Esophagus mucosa (tissue), 1 donor: ENCODE results near the gene OSBP2. TPM values are rescaled to one million over a fixed set of nuclear protein-coding genes. Genes with fewer than 3 reads are reported as not detected.
A peak's percentile ranks its signal among the peaks of the same experiment; 100 is the strongest.

Experiments used
- ATAC-seq: fragments of 200-7000 bp; cut with Tn5 transposase; one replicate; pipeline ENCODE4 v1.9.1; 2020
- total RNA-seq: library from RNA; stranded (reverse); gene quantifications from one replicate; pipeline ENCODE4 v1.2.4, GENCODE V29; 2023
- donor health status: DM: yes; HTN: yes; CAD: no.

OSBP2 gene
- total RNA-seq, 1 donor from 2014 or later = 3.0 TPM

DNA sequence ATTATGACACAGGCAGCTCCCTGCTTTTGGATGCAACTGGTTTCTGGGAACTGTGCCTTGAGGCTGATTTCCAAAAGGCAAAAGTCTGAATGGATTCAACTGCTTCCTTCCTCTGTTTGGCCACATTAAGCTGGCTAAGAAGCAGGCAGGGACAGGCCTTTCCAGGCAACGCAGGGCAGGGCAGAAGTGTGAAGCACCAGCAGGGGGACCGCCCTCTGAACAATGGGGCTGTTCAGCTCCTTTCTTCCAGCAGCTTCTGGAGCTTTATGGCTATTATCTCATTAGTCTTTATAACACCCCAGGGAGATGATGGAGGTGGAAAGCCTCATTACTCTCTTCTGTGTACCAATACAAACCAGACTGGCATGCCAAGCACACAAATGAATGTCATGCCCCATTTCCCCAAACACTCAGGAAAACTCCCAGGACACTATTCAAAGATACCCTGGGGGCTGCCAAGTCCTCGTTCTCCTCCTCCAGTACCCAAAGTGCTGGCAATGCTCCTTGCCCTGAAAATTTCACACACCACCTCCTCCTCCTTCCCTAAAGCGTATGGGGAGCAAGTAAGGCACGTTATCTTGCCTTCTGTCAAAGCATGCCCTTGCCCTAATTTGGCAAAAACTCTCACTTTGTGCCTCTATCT is 252.6 kb downstream of the OSBP2 start:
- ATAC-seq = peak; percentile 87

- ATAC-seq = no peak
Observed at GRCh38 chr22:30947816-30948454, 253.3 kb downstream of the OSBP2 start.

DNA sequence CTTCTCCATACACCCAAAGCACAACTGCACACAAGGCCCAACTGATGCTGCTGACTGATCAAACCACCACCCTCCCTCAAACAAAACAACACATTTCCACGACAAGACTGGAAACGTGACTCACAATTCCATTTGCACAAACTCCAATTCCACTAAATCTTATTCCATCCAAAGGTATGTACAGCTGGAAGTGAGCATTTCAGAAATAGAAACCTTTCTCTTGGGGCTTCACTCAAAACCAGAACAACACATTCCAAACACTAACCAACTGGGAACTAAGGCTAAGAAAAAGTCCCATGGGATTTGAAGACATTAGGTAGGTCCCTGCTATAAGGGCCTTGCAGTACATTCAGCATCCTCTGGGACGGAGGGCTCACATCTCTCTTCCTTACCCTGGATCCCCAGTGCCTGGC is 254.3 kb downstream of the OSBP2 start:
- ATAC-seq = no peak

DNA sequence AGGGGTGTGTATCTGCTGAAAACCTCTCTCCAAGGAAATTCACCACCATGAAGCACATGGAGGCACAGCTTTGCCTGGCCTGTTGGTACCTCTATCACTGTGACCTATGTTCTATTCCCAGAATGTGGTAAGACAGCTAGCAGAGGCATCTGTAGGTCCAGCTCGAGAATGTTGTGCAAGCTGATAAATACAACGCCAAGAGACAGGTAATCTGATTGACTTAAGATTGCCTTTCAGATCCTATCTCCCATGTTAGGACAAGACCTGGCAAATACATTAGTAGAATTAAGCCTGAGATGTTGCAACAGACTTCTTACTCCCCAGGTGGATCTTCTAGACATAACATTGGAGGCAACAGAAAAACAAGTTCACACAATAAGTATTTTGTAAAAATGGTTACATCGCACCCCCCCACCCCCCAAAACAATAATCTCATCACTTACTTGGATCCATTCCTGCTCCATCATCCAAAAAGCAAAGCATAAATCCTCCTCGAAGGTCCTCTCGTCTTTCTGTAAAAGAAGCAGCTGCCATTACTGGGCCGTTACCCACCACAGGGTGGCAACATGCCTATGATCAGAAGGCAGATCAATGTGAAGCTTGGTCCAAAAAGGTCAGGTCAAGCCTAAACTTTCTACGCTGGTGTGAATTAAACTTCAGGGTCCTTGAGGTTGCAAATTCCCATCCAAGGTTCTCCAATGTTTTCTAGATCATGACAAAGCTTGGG is 255.4 kb downstream of the OSBP2 start:
- no peak for ATAC-seq

GRCh38 chr22:30953206-30953605 is 258.5 kb downstream of the OSBP2 start:
- ATAC-seq = no peak

DNA sequence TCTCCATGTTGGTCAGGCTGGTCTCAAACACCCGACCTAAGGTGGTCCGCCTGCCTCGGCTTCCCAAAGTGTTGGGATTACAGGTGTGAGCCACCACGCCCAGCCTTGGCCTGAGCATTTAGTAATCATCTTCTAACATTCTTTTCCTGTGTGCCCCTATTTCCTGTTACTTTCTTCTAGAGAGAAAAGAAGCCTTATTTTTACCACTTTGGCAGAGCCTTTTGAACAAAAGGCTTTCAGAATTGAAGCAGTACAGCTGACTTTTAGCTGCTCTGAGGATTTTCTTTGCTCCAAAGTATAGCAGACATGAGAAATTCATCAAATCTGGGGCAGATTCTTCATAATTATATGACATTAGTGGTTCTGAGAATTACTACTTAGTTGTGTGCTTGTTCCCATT is 260.5 kb downstream of the OSBP2 start:
- ATAC-seq = no peak

Other genes with a start within 250 kb of the OSBP2 start
- gene SEC14L3, start 222.9 kb upstream of the OSBP2 start, total RNA-seq = not detected
- not detected for gene SEC14L4, start 189.2 kb upstream of the OSBP2 start, total RNA-seq
- not detected for gene SEC14L6, start 148.1 kb upstream of the OSBP2 start, total RNA-seq
- gene GAL3ST1, start 120.2 kb upstream of the OSBP2 start, total RNA-seq = not detected
- gene PES1, start 103.0 kb upstream of the OSBP2 start, total RNA-seq = 55.8 TPM
- 3.5 TPM for gene TCN2, start 87.7 kb upstream of the OSBP2 start, total RNA-seq
- 2.0 TPM for gene SLC35E4, start 59.1 kb upstream of the OSBP2 start, total RNA-seq
- 10.4 TPM for gene DUSP18, start 27.0 kb upstream of the OSBP2 start, total RNA-seq